Parathyroid adenoma (tissue), 2 donors: ENCODE results near the gene GNB1L.

Experiments
- H2AFZ ChIP-seq: fragments of 300-600 bp; sonication (generic); one replicate; pipeline ENCODE4 v1.7.0; 2017; ENCODE audit warnings: antibody characterized with exemption, mild to moderate bottlenecking
- H3K27ac ChIP-seq: fragments of 300-600 bp; sonication (generic); one replicate; pipeline ENCODE4 v1.7.0; 2017
- H3K27me3 ChIP-seq: fragments of 300-600 bp; sonication (generic); one replicate; pipeline ENCODE4 v1.7.0; 2017; ENCODE audit warnings: low read length; ENCODE audit not compliant: control insufficient read depth, insufficient read depth
- H3K36me3 ChIP-seq: fragments of 300-600 bp; sonication (generic); one replicate; pipeline ENCODE4 v1.7.0; 2017; ENCODE audit warnings: low read length; ENCODE audit not compliant: control insufficient read depth, insufficient read depth
- H3K4me1 ChIP-seq: fragments of 300-600 bp; sonication (generic); one replicate; pipeline ENCODE4 v1.7.0; 2017; ENCODE audit warnings: control low read depth
- H3K4me2 ChIP-seq: fragments of 300-600 bp; sonication (generic); one replicate; pipeline ENCODE4 v1.7.0; 2017; ENCODE audit warnings: low read length
- H3K4me3 ChIP-seq: fragments of 300-600 bp; sonication (generic); one replicate; pipeline ENCODE4 v1.7.0; 2017; ENCODE audit warnings: low read depth, low read length
- H3K79me2 ChIP-seq: fragments of 300-600 bp; sonication (generic); one replicate; pipeline ENCODE4 v1.7.0; 2017; ENCODE audit warnings: control low read depth
- H3K9ac ChIP-seq: fragments of 300-600 bp; sonication (generic); one replicate; pipeline ENCODE4 v1.7.0; 2017; ENCODE audit warnings: mild to moderate bottlenecking
- H3K9me3 ChIP-seq: fragments of 300-600 bp; sonication (generic); one replicate; pipeline ENCODE4 v1.7.0; 2017; ENCODE audit warnings: low read length; ENCODE audit not compliant: control insufficient read depth
- CTCF ChIP-seq: fragments of 300-600 bp; sonication (generic); IDR thresholded peaks from one replicate; pipeline ENCODE4 v1.7.0; 2017; ENCODE audit warnings: antibody characterized with exemption, mild to moderate bottlenecking
- donor health status: primary hyperparathyroidism.

The GNB1L gene

GRCh38 chr22:19774628-19775027 is 80.0 kb downstream of the GNB1L start:
- Histone ChIP-seq H3K27me3 (no peaks in the 10 kb centered on the region), H3K4me1 (no peaks in the 10 kb centered on the region)
- no peak for TF ChIP-seq CTCF

GRCh38 chr22:19773470-19774040 is 81.1 kb downstream of the GNB1L start:
- Histone ChIP-seq H3K4me2 (no peak overlapping the region), H3K36me3 (no peaks in the 10 kb centered on the region), H2AFZ (no peak overlapping the region), H3K4me1 (no peaks in the 10 kb centered on the region), H3K9ac (no peak overlapping the region), H3K27me3 (no peaks in the 10 kb centered on the region), H3K9me3 (no peaks in the 10 kb centered on the region), H3K79me2 (no peaks in the 10 kb centered on the region), H3K4me3 (no peak overlapping the region), H3K27ac (no peak overlapping the region)
- no peak for TF ChIP-seq CTCF

More at GRCh38 chr22:19774628-19775027, 80.0 kb downstream of the GNB1L start:
- Histone ChIP-seq H3K36me3 (no peaks in the 10 kb centered on the region), H3K27ac (no peak overlapping the region), H3K9ac (no peak overlapping the region), H3K4me3 (no peak overlapping the region), H3K79me2 (no peaks in the 10 kb centered on the region), H3K4me2 (no peak overlapping the region), H2AFZ (no peak overlapping the region), H3K9me3 (no peaks in the 10 kb centered on the region)

GRCh38 chr22:19772673-19773469 is 81.8 kb downstream of the GNB1L start:
- Histone ChIP-seq H3K4me1 (no peaks in the 10 kb centered on the region), H3K4me2 (no peak overlapping the region)

GRCh38 chr22:19772422-19772672 is 82.3 kb downstream of the GNB1L start:
- Histone ChIP-seq H3K9me3 (no peaks in the 10 kb centered on the region), H3K79me2 (no peaks in the 10 kb centered on the region), H3K27ac (no peak overlapping the region), H3K27me3 (no peaks in the 10 kb centered on the region), H3K4me2 (no peak overlapping the region), H2AFZ (no peak overlapping the region), H3K4me1 (no peaks in the 10 kb centered on the region), H3K4me3 (no peak overlapping the region), H3K9ac (no peak overlapping the region), H3K36me3 (no peaks in the 10 kb centered on the region)
- no peak for TF ChIP-seq CTCF

More at GRCh38 chr22:19772673-19773469, 81.8 kb downstream of the GNB1L start:
- Histone ChIP-seq H3K27me3 (no peaks in the 10 kb centered on the region), H3K9ac (no peak overlapping the region), H2AFZ (no peak overlapping the region), H3K4me3 (no peak overlapping the region), H3K27ac (no peak overlapping the region), H3K36me3 (no peaks in the 10 kb centered on the region), H3K79me2 (no peaks in the 10 kb centered on the region), H3K9me3 (no peaks in the 10 kb centered on the region)
- TF ChIP-seq CTCF, result no peak
